ENCODE measurements around the gene C10orf88. TPM values are rescaled to one million over a fixed set of nuclear protein-coding genes. Genes with fewer than 3 reads are reported as not detected.

The C10orf88 gene
- total and polyA plus RNA-seq, 2 of the 13 experiments (the other 11 are each of a cell fraction or from before 2014, with no cell fraction given) = 4.6 to 11.8 TPM

GRCh38 chr10:122911889-122912484 lies 42.0 kb downstream of the C10orf88 start (continued):
- TF ChIP-seq ZNF646 (CRISPR knock-in tag; IDR thresholded peaks at IDR 0.05) (peak; percentile 90), JUND (CRISPR knock-in tag; IDR thresholded peaks at IDR 0.05) (peak; percentile 93), GPBP1L1 (CRISPR knock-in tag; IDR thresholded peaks at IDR 0.05) (no peak), ZNF770 (CRISPR knock-in tag; IDR thresholded peaks at IDR 0.05) (peak; percentile 81), ZNF605 (CRISPR knock-in tag; IDR thresholded peaks at IDR 0.05) (peak; percentile 100), HOXA5 (CRISPR knock-in tag; IDR thresholded peaks at IDR 0.05) (peak; percentile 100), NFATC3 (CRISPR knock-in tag; IDR thresholded peaks at IDR 0.05) (peak; percentile 100; the same call in 1 of the 2 replicates), ZNF749 (CRISPR knock-in tag; IDR thresholded peaks at IDR 0.05; ENCODE audit: borderline replicate concordance) (peak; percentile 100), MEF2D (CRISPR knock-in tag; IDR thresholded peaks at IDR 0.05) (peak; percentile 99), REST (IDR thresholded peaks at IDR 0.05; ENCODE audit: borderline replicate concordance in 1 of 2, low read depth in 1 of 2, low read length in 2 of 2) (peak in 1 of 2 experiments; percentile 100), ZNF383 (CRISPR knock-in tag; IDR thresholded peaks at IDR 0.05; ENCODE audit: borderline replicate concordance) (no peak), ZNF496 (CRISPR knock-in tag; IDR thresholded peaks at IDR 0.05; ENCODE audit: insufficient replicate concordance) (peak; percentile 92), RFXAP (CRISPR knock-in tag; IDR thresholded peaks at IDR 0.05; ENCODE audit: borderline replicate concordance) (peak; percentile 98)

Data from HepG2 (cell line).